Fibroblast of the aortic adventitia (primary cell): ENCODE data around the gene DIP2C. TPM values are rescaled to one million over a fixed set of nuclear protein-coding genes. Genes with fewer than 3 reads are reported as not detected.

Experiments
- DNase-seq: peaks from one replicate; pipeline ENCODE4 v3.0.0-alpha.2; 2010; ENCODE audit warnings: low read depth
- H3K4me3 ChIP-seq: 2 replicates; pipeline ENCODE4 v1.5.1; 2011; ENCODE audit warnings: low read depth, mild to moderate bottlenecking, control low read depth, low read length, moderate library complexity
- CTCF ChIP-seq: IDR thresholded peaks from 2 replicates; pipeline ENCODE4 v1.5.1; 2011; ENCODE audit warnings: mild to moderate bottlenecking, low read length, control low read depth, inconsistent platforms; ENCODE audit not compliant: insufficient read depth
- total RNA-seq: library from RNA; depleted of rRNA; stranded (reverse); fragments of >200 nt; gene quantifications from 2 replicates; pipeline ENCODE4 v1.2.3, GENCODE V29; 2012; ENCODE audit warnings: low replicate concordance

DIP2C gene
- total RNA-seq, 1 donor = 15.7 TPM

GRCh38 chr10:494149-494542, 195.3 kb downstream of the DIP2C start:
- H3K4me3 ChIP-seq = no peak overlapping the region
- TF ChIP-seq CTCF = no peak
- DNase-seq = no peak

- no peak for TF ChIP-seq CTCF
- H3K4me3 ChIP-seq = no peak overlapping the region
- DNase-seq = no peak
Observed at GRCh38 chr10:493391-494148, 195.9 kb downstream of the DIP2C start.

- no peak for DNase-seq
- H3K4me3 ChIP-seq = no peak overlapping the region
- no peak for TF ChIP-seq CTCF
Observed at GRCh38 chr10:492836-493235, 196.6 kb downstream of the DIP2C start.

- TF ChIP-seq CTCF = no peak
Observed at GRCh38 chr10:491667-492424, 197.6 kb downstream of the DIP2C start.

GRCh38 chr10:490891-491571, 198.4 kb downstream of the DIP2C start:
- peak overlapping the region; percentile 44 for H3K4me3 ChIP-seq
- peak; percentile 82 for DNase-seq
- TF ChIP-seq CTCF = no peak

More at GRCh38 chr10:491667-492424, 197.6 kb downstream of the DIP2C start:
- no peak overlapping the region for H3K4me3 ChIP-seq
- no peak for DNase-seq

GRCh38 chr10:490256-490655, 199.2 kb downstream of the DIP2C start:
- TF ChIP-seq CTCF = no peak
- DNase-seq = peak; percentile 96
- peak overlapping the region; percentile 37 for H3K4me3 ChIP-seq
